Measurements from ENCODE around the gene TBC1D1. TPM values are rescaled to one million over a fixed set of nuclear protein-coding genes. Genes with fewer than 3 reads are reported as not detected.

TBC1D1 gene
- polyA plus RNA-seq, 3 donors: 23.3 to 70.0 (median 31.5) TPM

- WGBS (ENCODE audit: insufficient coverage): 100% methylated on average over 3 of the region's 5 CpGs
- DNase-seq: no peak
- H3K9me3 Mint-ChIP-seq: peaks cover 0 to 2% (median 0%) of the 10 kb centered on the region in 7 donors
- Histone ChIP-seq H3K36me3 (replicated peaks in 1 of 2; ENCODE audit: control insufficient read depth in 1 of 2, insufficient read depth in 2 of 2, low read length in 2 of 2) (peaks cover 0 to 20% of the 10 kb centered on the region in 2 donors), H3K79me2 (ENCODE audit: insufficient read depth, low read length) (no peaks in the 10 kb centered on the region), H3K4me3 (replicated peaks in 1 of 3; ENCODE audit: low read depth in 2 of 3, low read length in 3 of 3) (no peak within 1 kb of the TSS), H3K27ac (ENCODE audit: low read depth in 1 of 2, low read length in 2 of 2) (no peak within 1 kb of the TSS), H3K9me3 (replicated peaks in 1 of 2; ENCODE audit: control insufficient read depth in 1 of 2, insufficient read depth in 1 of 2, low read length in 2 of 2) (no peaks in the 10 kb centered on the region), H3K9ac (ENCODE audit: insufficient read depth, low read length, poor library complexity, severe bottlenecking) (no peak within 1 kb of the TSS), H3K4me1 (ENCODE audit: control insufficient read depth in 1 of 2, insufficient read depth in 2 of 2, low read length in 2 of 2) (no peaks in the 10 kb centered on the region), H2AFZ (ENCODE audit: insufficient read depth, low read depth, low read length, poor library complexity, severe bottlenecking) (no peak within 1 kb of the TSS), H4K20me1 (ENCODE audit: insufficient read depth, low read length) (peaks cover 51% of the 10 kb centered on the region), H3K4me2 (replicated peaks; ENCODE audit: extremely low read depth, low read length, poor library complexity, severe bottlenecking) (no peak within 1 kb of the TSS), H3K27me3 (ENCODE audit: control insufficient read depth in 2 of 2, insufficient read depth in 2 of 2, low read length in 2 of 2) (no peaks in the 10 kb centered on the region)
- peaks cover 17 to 18% of the 10 kb centered on the region in 2 donors for H3K36me3 Mint-ChIP-seq
- no peak within 1 kb of the TSS for H3K4me3 Mint-ChIP-seq
- no peaks in the 10 kb centered on the region for H3K27me3 Mint-ChIP-seq (ENCODE audit: low read depth in 3 of 3)
- H3K27ac Mint-ChIP-seq: no peak within 1 kb of the TSS
- intact Hi-C loops (cut with micrococcal nuclease): no loop called here
- TF ChIP-seq, protein P1, sequence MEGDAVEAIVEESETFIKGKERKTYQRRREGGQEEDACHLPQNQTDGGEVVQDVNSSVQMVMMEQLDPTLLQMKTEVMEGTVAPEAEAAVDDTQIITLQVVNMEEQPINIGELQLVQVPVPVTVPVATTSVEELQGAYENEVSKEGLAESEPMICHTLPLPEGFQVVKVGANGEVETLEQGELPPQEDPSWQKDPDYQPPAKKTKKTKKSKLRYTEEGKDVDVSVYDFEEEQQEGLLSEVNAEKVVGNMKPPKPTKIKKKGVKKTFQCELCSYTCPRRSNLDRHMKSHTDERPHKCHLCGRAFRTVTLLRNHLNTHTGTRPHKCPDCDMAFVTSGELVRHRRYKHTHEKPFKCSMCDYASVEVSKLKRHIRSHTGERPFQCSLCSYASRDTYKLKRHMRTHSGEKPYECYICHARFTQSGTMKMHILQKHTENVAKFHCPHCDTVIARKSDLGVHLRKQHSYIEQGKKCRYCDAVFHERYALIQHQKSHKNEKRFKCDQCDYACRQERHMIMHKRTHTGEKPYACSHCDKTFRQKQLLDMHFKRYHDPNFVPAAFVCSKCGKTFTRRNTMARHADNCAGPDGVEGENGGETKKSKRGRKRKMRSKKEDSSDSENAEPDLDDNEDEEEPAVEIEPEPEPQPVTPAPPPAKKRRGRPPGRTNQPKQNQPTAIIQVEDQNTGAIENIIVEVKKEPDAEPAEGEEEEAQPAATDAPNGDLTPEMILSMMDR (IDR thresholded peaks at IDR 0.05): no peak
- peaks cover 2% of the 10 kb centered on the region for H3K4me1 Mint-ChIP-seq
Observed at GRCh38 chr4:37960098-37960497, 69.2 kb downstream of the TBC1D1 start, which contains the start of gene PTTG2. PTTG2 (plus strand) TSS chr4:37960398; CDS start chr4:37960435, 37 bp downstream.

GRCh38 chr4:37960679-37961450, 70.0 kb downstream of the TBC1D1 start:
- no peak for DNase-seq
- Mint-ChIP-seq H3K36me3 (peaks cover 17 to 20% of the 10 kb centered on the region in 2 donors), H3K4me1 (peaks cover 2% of the 10 kb centered on the region), H3K27me3 (ENCODE audit: low read depth in 3 of 3) (no peaks in the 10 kb centered on the region), H3K9me3 (peaks cover 0 to 2% (median 0%) of the 10 kb centered on the region in 7 donors), H3K27ac (no peak overlapping the region), H3K4me3 (no peak overlapping the region)
- Histone ChIP-seq H3K36me3 (replicated peaks in 1 of 2; ENCODE audit: control insufficient read depth in 1 of 2, insufficient read depth in 2 of 2, low read length in 2 of 2) (peaks cover 0 to 20% of the 10 kb centered on the region in 2 donors), H3K4me3 (replicated peaks in 1 of 3; ENCODE audit: low read depth in 2 of 3, low read length in 3 of 3) (no peak overlapping the region), H3K79me2 (ENCODE audit: insufficient read depth, low read length) (no peaks in the 10 kb centered on the region), H3K4me2 (replicated peaks; ENCODE audit: extremely low read depth, low read length, poor library complexity, severe bottlenecking) (no peak overlapping the region), H2AFZ (ENCODE audit: insufficient read depth, low read depth, low read length, poor library complexity, severe bottlenecking) (no peak overlapping the region), H3K27me3 (ENCODE audit: control insufficient read depth in 2 of 2, insufficient read depth in 2 of 2, low read length in 2 of 2) (no peaks in the 10 kb centered on the region), H4K20me1 (ENCODE audit: insufficient read depth, low read length) (peaks cover 54% of the 10 kb centered on the region), H3K9me3 (replicated peaks in 1 of 2; ENCODE audit: control insufficient read depth in 1 of 2, insufficient read depth in 1 of 2, low read length in 2 of 2) (no peaks in the 10 kb centered on the region), H3K4me1 (ENCODE audit: control insufficient read depth in 1 of 2, insufficient read depth in 2 of 2, low read length in 2 of 2) (no peaks in the 10 kb centered on the region), H3K27ac (ENCODE audit: low read depth in 1 of 2, low read length in 2 of 2) (no peak overlapping the region), H3K9ac (ENCODE audit: insufficient read depth, low read length, poor library complexity, severe bottlenecking) (no peak overlapping the region)
- 100% methylated on average over 1 of the region's 5 CpGs for WGBS (ENCODE audit: insufficient coverage)
- TF ChIP-seq, protein P1 (IDR thresholded peaks at IDR 0.05): no peak
- intact Hi-C loops (cut with micrococcal nuclease): no loop called here

Measured in CD14-positive monocyte (primary cell).